DOHH2 (cell line): Measurements from ENCODE around the gene HOMER3.

Experiments
- CTCF ChIP-seq: fragments of 200-600 bp; sonication (generic); IDR thresholded peaks from one replicate; pipeline ENCODE4 v1.5.1; 2014; ENCODE audit warnings: antibody characterized with exemption, mild to moderate bottlenecking, low read depth, low read length; ENCODE audit not compliant: poor library complexity, severe bottlenecking
- EZH2phosphoT487 ChIP-seq: fragments of 200-600 bp; sonication (generic); IDR thresholded peaks from 2 replicates; pipeline ENCODE4 v1.6.1; 2017; ENCODE audit warnings: borderline replicate concordance, mild to moderate bottlenecking, antibody characterized with exemption, low read length, moderate library complexity, mixed read lengths

GRCh38 chr19:18946918-18947317, 5.9 kb upstream of the HOMER3 start:
- TF ChIP-seq CTCF (no peak), EZH2phosphoT487 (no peak)
